DMS79 (cell line): ENCODE results near the gene ARHGAP8.
"Not testable (repeated sequence)": the region's sequence is repeated elsewhere in the genome, so short reads cannot be mapped to it uniquely, and the experiment has no call there.

Experiments used
- DNase-seq: peaks from one replicate; lab custom pipeline; 2025; lab: John Stamatoyannopoulos, UW

ARHGAP8 gene

GRCh38 chr22:44831885-44832284 lies 79.5 kb downstream of the ARHGAP8 start:
- DNase-seq = no peak

GRCh38 chr22:44834065-44834464 lies 81.7 kb downstream of the ARHGAP8 start:
- no peak for DNase-seq

- no peak for DNase-seq
These were observed 85.1 kb downstream of the ARHGAP8 start for GRCh38 chr22:44837481-44837880.

- no peak for DNase-seq
These were observed 86.1 kb downstream of the ARHGAP8 start for GRCh38 chr22:44838316-44839016.

GRCh38 chr22:44839061-44839460 lies 86.7 kb downstream of the ARHGAP8 start:
- DNase-seq = no peak

GRCh38 chr22:44839721-44840120 lies 87.3 kb downstream of the ARHGAP8 start:
- no peak for DNase-seq

- DNase-seq = no peak
These were observed 88.4 kb downstream of the ARHGAP8 start for GRCh38 chr22:44840611-44841322.

GRCh38 chr22:44842417-44842816 lies 90.0 kb downstream of the ARHGAP8 start:
- DNase-seq = no peak

GRCh38 chr22:44845191-44845590 lies 92.8 kb downstream of the ARHGAP8 start:
- no peak for DNase-seq

- no peak for DNase-seq
These were observed 93.7 kb downstream of the ARHGAP8 start for GRCh38 chr22:44845796-44846720.

GRCh38 chr22:44846726-44847275 lies 94.4 kb downstream of the ARHGAP8 start:
- DNase-seq = no peak

GRCh38 chr22:44847380-44847779 lies 95.0 kb downstream of the ARHGAP8 start:
- DNase-seq = no peak

- DNase-seq = no peak
These were observed 95.5 kb downstream of the ARHGAP8 start for GRCh38 chr22:44847892-44848291.

- DNase-seq = no peak
These were observed 95.9 kb downstream of the ARHGAP8 start for GRCh38 chr22:44848296-44848741.

- DNase-seq = no peak
These were observed 96.5 kb downstream of the ARHGAP8 start for GRCh38 chr22:44848791-44849420.

- no peak for DNase-seq
These were observed 98.6 kb downstream of the ARHGAP8 start for GRCh38 chr22:44850946-44851345.

GRCh38 chr22:44854641-44855040 lies 102.3 kb downstream of the ARHGAP8 start:
- DNase-seq = not testable (repeated sequence)

GRCh38 chr22:44855855-44856254 lies 103.5 kb downstream of the ARHGAP8 start:
- DNase-seq = no peak

- not testable (repeated sequence) for DNase-seq
These were observed 106.4 kb downstream of the ARHGAP8 start for GRCh38 chr22:44858819-44859218.

- no peak for DNase-seq
These were observed 107.3 kb downstream of the ARHGAP8 start for GRCh38 chr22:44859641-44860040.

GRCh38 chr22:44860311-44860710 lies 107.9 kb downstream of the ARHGAP8 start:
- DNase-seq = no peak

GRCh38 chr22:44861245-44861644 lies 108.9 kb downstream of the ARHGAP8 start:
- no peak for DNase-seq
